ENCODE results near the gene GALNT7. TPM values are rescaled to one million over a fixed set of nuclear protein-coding genes. Genes with fewer than 3 reads are reported as not detected.

GALNT7 gene
- total RNA-seq, 4 donors from 2014 or later: 8.7 to 22.4 (median 9.7) TPM

- Histone ChIP-seq H3K27ac (no peak overlapping the region), H3K27me3 (no peaks in the 10 kb centered on the region), H3K9me3 (no peaks in the 10 kb centered on the region), H3K4me1 (peaks cover 0 to 4% (median 0%) of the 10 kb centered on the region in 4 donors), H3K36me3 (peaks cover 0 to 55% (median 0%) of the 10 kb centered on the region in 3 donors), H3K4me3 (no peak overlapping the region)
- TF ChIP-seq EP300 (IDR thresholded peaks at IDR 0.05): no peak
- TF ChIP-seq, protein P1, sequence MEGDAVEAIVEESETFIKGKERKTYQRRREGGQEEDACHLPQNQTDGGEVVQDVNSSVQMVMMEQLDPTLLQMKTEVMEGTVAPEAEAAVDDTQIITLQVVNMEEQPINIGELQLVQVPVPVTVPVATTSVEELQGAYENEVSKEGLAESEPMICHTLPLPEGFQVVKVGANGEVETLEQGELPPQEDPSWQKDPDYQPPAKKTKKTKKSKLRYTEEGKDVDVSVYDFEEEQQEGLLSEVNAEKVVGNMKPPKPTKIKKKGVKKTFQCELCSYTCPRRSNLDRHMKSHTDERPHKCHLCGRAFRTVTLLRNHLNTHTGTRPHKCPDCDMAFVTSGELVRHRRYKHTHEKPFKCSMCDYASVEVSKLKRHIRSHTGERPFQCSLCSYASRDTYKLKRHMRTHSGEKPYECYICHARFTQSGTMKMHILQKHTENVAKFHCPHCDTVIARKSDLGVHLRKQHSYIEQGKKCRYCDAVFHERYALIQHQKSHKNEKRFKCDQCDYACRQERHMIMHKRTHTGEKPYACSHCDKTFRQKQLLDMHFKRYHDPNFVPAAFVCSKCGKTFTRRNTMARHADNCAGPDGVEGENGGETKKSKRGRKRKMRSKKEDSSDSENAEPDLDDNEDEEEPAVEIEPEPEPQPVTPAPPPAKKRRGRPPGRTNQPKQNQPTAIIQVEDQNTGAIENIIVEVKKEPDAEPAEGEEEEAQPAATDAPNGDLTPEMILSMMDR (IDR thresholded peaks at IDR 0.05): no peak
- no peak for TF ChIP-seq POLR2A (IDR thresholded peaks at IDR 0.05)
- DNase-seq (ENCODE audit: low spot score in 2 of 2): no peak
These were observed 149.6 kb downstream of the GALNT7 start for GRCh38 chr4:173318240-173318639.

DNA sequence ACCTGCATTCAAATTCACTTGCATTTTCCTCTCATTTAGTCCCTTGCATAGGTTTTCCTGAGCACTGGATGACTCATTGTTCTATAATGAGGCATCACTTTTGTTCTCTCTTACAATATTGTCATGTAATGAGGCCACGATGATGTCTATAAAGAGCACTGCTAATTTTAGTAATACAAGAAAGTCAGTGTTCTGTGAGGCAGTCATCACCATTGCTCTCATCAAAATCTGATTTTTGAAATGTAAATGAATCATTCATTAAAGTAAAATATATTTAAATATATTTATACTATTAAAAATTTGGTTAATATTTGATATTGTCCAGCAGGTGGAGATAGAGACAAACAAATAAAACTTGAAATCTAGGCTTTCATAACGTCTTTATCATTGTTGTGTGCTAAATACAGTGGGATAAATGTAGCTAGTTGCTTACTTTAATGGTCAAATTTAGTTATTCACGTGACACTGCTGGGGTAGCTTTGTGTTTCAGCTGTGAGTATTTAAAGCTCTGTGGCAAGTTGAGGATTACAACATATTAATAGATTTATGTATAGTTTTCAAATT is 150.1 kb downstream of the GALNT7 start:
- TF ChIP-seq POLR2A (IDR thresholded peaks at IDR 0.05): no peak
- TF ChIP-seq, protein P1 (IDR thresholded peaks at IDR 0.05): peak; percentile 20 to 50 (median 41)
- no peaks in the 10 kb centered on the region for H3K27me3 ChIP-seq
- peaks cover 0 to 52% (median 0%) of the 10 kb centered on the region in 3 donors for H3K36me3 ChIP-seq
- H3K9me3 ChIP-seq: no peaks in the 10 kb centered on the region
- H3K27ac ChIP-seq: peak overlapping the region in 1 of 4 donors; percentile 19
- H3K4me3 ChIP-seq: no peak overlapping the region
- H3K4me1 ChIP-seq: peaks cover 0 to 4% (median 0%) of the 10 kb centered on the region in 4 donors
- DNase-seq (ENCODE audit: low spot score in 2 of 2): no peak
- WGBS, 2 donors: 7 to 8% methylated on average over 3 of the region's 3 CpGs

DNA sequence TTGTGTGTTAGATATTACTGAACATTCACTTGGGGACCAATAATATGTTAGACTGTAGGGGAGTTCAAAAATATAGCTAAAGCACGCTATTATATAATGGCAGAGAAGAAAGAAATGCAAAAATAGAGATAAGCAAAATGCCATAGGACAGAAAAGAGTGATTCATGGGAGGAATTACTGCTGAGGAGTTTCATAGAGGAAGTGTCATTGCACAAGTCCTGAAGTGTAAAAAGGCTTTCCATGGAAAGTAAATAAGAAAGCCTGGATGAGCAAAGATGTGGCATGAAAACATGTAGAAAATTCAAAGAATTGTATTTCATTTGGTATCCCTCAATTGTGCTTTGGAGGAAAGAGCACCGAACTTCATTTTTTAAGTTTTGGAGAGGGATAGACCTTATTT is 151.1 kb downstream of the GALNT7 start:
- WGBS, 2 donors: 79 to 82% methylated on average over 2 of the region's 2 CpGs
- no peak for DNase-seq (ENCODE audit: low spot score in 2 of 2)
- Histone ChIP-seq H3K9me3 (no peaks in the 10 kb centered on the region), H3K4me1 (peaks cover 0 to 4% (median 0%) of the 10 kb centered on the region in 4 donors), H3K36me3 (peaks cover 0 to 42% (median 0%) of the 10 kb centered on the region in 3 donors), H3K27me3 (no peaks in the 10 kb centered on the region), H3K27ac (no peak overlapping the region), H3K4me3 (no peak overlapping the region)
- TF ChIP-seq EP300 (IDR thresholded peaks at IDR 0.05): no peak
- TF ChIP-seq, protein P1 (IDR thresholded peaks at IDR 0.05): no peak
- no peak for TF ChIP-seq POLR2A (IDR thresholded peaks at IDR 0.05)

DNA sequence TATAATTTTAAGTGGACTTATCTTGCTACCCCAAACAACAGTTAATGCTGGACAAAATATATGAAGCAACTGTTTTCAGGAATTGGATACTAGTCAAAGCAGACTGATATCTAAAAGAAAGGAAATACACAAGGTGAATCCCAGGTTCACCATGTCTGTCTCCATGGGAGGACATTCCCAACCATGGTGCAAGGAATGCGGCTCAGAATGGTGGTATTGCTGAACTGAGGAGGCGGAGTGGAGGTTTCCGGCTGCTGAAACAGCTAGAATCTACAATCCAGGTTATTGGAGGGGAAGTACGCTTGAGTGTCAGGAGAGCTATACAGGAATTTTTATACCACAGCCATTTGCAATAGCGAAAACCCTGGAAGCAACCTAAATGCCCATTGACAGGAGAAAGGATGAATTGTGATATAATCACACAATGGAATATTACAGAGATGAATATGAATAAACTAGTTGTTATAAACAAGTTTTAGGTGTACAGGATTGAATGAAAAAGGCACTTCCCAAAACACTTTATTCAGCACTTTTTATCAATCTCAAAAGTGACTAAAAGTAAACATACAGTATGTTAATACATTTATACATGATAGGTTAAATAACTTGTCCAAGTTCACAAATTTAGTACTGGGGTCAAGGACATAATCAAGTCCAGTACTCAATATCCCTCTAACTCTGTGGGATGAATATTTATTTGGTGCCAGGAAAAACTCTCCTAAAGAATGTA is 156.6 kb downstream of the GALNT7 start:
- TF ChIP-seq EP300 (IDR thresholded peaks at IDR 0.05): no peak
- TF ChIP-seq POLR2A (IDR thresholded peaks at IDR 0.05): no peak
- TF ChIP-seq, protein P1 (IDR thresholded peaks at IDR 0.05): no peak

GRCh38 chr4:173328236-173328901 is 159.8 kb downstream of the GALNT7 start:
- no peak for TF ChIP-seq POLR2A (IDR thresholded peaks at IDR 0.05)
- Histone ChIP-seq H3K27ac (no peak overlapping the region), H3K4me3 (no peak overlapping the region), H3K36me3 (peaks cover 0 to 65% (median 0%) of the 10 kb centered on the region in 3 donors), H3K4me1 (peaks cover 0 to 32% (median 9%) of the 10 kb centered on the region in 4 donors), H3K9me3 (no peaks in the 10 kb centered on the region), H3K27me3 (no peaks in the 10 kb centered on the region)
- no peak for DNase-seq (ENCODE audit: low spot score in 2 of 2)
- 90 to 96% methylated on average over 5 of the region's 5 CpGs for whole genome bisulfite sequencing, 2 donors

More for the DNA sequence above, 156.6 kb downstream of the GALNT7 start:
- Histone ChIP-seq H3K4me1 (peaks cover 0 to under 1% (median 0%) of the 10 kb centered on the region in 4 donors), H3K36me3 (peaks cover 0 to 67% (median 0%) of the 10 kb centered on the region in 3 donors), H3K9me3 (no peaks in the 10 kb centered on the region), H3K4me3 (no peak overlapping the region), H3K27me3 (no peaks in the 10 kb centered on the region), H3K27ac (no peak overlapping the region)
- 91 to 95% methylated on average over 5 of the region's 5 CpGs for WGBS, 2 donors
- DNase-seq (ENCODE audit: low spot score in 2 of 2): no peak

All from tibial nerve (tissue), 4 donors.